Endothelial cell (in vitro differentiated cells): ENCODE measurements around the gene NOVA2. TPM values are rescaled to one million over a fixed set of nuclear protein-coding genes. Genes with fewer than 3 reads are reported as not detected.
"Not testable (repeated sequence)": the region's sequence is repeated elsewhere in the genome, so short reads cannot be mapped to it uniquely, and the experiment has no call there.

ENCODE experiments used
- DNase-seq: peaks from one replicate; pipeline ENCODE4 v3.0.0; 2021; ENCODE audit warnings: low spot score
- H3K27ac Mint-ChIP-seq: one replicate; pipeline ENCODE4 v1.8.0; 2021; ENCODE audit warnings: mixed read lengths, inconsistent platforms; ENCODE audit not compliant: unreplicated experiment
- H3K27me3 Mint-ChIP-seq: one replicate; pipeline ENCODE4 v1.8.0; 2021; ENCODE audit warnings: mild to moderate bottlenecking, moderate library complexity, mixed read lengths, inconsistent platforms; ENCODE audit not compliant: unreplicated experiment
- H3K36me3 Mint-ChIP-seq: one replicate; pipeline ENCODE4 v1.8.0; 2021; ENCODE audit warnings: mild to moderate bottlenecking, low read depth, mixed read lengths, inconsistent platforms; ENCODE audit not compliant: unreplicated experiment
- H3K4me1 Mint-ChIP-seq: one replicate; pipeline ENCODE4 v1.8.0; 2021; ENCODE audit warnings: mild to moderate bottlenecking, mixed read lengths, inconsistent platforms; ENCODE audit not compliant: unreplicated experiment
- H3K4me3 Mint-ChIP-seq: one replicate; pipeline ENCODE4 v1.8.0; 2021; ENCODE audit warnings: mild to moderate bottlenecking, mixed read lengths, inconsistent platforms; ENCODE audit not compliant: unreplicated experiment
- H3K9me3 Mint-ChIP-seq: one replicate; pipeline ENCODE4 v1.8.0; 2021; ENCODE audit warnings: mixed read lengths, inconsistent platforms; ENCODE audit not compliant: unreplicated experiment
- total RNA-seq: library from RNA; stranded (reverse); fragmentation: NEBNext Ultra II Directional; extraction: Animal tissue kit (Norgen Biotek cat#: 25700); gene quantifications from one replicate; pipeline ENCODE4 v1.2.1, GENCODE V29; 2021; ENCODE audit not compliant: unreplicated experiment
- TF ChIP-seq, protein P1 (sequence below): fragments of 200-600 bp; sonication (generic); IDR thresholded peaks from one replicate; pipeline ENCODE4 v1.5.0; 2021; ENCODE audit warnings: antibody characterized with exemption; ENCODE audit not compliant: unreplicated experiment

The NOVA2 gene
- total RNA-seq, 1 donor from 2014 or later, result 86.0 TPM

DNA sequence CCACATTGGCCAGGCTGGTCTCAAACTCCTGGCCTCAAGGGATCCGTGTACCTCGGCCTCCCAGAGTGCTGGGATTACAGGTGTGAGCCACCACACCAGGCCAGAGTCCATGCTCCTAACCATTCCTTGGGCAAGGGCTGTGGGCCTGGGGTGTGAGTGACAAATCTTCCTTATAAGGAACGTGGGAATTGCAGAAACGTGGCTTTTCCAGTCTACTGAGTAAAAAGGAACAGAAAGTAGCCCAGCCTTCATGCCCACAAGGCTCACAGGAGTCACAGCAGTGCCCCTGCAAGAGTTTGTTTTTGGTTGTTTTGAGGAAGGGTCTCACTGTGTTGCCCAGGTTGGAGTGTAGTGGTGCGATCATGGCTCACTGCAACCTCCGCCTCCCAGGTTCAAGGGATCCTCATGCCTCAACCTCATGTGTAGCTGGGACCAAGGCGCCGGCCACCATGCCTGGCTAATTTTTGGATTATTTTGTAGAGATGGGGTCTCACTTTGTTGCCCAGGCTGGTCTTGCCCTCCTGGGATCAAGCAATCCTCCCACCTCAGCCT, 76.3 kb downstream of the NOVA2 start:
- no peak for DNase-seq
- peaks cover 2% of the 10 kb centered on the region for H3K27me3 Mint-ChIP-seq
- no peaks in the 10 kb centered on the region for H3K9me3 Mint-ChIP-seq
- H3K4me3 Mint-ChIP-seq, result no peak overlapping the region
- peaks cover 12% of the 10 kb centered on the region for H3K4me1 Mint-ChIP-seq
- TF ChIP-seq, protein P1, sequence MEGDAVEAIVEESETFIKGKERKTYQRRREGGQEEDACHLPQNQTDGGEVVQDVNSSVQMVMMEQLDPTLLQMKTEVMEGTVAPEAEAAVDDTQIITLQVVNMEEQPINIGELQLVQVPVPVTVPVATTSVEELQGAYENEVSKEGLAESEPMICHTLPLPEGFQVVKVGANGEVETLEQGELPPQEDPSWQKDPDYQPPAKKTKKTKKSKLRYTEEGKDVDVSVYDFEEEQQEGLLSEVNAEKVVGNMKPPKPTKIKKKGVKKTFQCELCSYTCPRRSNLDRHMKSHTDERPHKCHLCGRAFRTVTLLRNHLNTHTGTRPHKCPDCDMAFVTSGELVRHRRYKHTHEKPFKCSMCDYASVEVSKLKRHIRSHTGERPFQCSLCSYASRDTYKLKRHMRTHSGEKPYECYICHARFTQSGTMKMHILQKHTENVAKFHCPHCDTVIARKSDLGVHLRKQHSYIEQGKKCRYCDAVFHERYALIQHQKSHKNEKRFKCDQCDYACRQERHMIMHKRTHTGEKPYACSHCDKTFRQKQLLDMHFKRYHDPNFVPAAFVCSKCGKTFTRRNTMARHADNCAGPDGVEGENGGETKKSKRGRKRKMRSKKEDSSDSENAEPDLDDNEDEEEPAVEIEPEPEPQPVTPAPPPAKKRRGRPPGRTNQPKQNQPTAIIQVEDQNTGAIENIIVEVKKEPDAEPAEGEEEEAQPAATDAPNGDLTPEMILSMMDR, result no peak
- H3K36me3 Mint-ChIP-seq, result peaks cover 35% of the 10 kb centered on the region
- H3K27ac Mint-ChIP-seq, result no peak overlapping the region

DNA sequence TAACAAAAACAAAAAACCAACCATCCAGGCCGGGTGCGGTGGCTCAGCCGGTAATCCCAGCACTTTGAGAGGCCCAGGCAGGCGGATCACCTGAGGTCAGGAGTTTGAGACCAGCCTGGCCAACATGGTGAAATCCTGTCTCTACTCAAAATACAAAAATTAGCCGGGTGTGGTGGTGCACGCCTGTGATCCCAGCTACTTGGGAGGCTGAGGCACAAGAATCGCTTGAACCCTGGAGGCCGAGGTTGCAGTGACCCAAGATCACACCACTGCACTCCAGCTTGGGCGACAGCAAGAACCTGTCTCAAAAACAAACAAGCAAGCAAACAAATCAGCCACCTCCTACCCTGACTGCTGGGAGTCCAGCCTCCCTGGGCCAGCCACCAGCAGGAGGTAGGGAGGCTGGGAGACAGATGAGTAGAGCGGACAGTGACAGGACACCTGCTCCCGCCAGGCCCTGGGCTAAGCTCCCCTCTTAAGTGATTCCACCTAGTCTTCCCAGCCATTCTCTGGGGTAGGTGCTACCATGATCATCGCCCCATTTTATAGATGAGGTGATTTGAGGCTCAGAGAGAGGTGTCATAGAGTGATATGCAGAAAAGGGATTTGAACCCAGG, 77.6 kb downstream of the NOVA2 start:
- not testable (repeated sequence) for H3K4me3 Mint-ChIP-seq

DNA sequence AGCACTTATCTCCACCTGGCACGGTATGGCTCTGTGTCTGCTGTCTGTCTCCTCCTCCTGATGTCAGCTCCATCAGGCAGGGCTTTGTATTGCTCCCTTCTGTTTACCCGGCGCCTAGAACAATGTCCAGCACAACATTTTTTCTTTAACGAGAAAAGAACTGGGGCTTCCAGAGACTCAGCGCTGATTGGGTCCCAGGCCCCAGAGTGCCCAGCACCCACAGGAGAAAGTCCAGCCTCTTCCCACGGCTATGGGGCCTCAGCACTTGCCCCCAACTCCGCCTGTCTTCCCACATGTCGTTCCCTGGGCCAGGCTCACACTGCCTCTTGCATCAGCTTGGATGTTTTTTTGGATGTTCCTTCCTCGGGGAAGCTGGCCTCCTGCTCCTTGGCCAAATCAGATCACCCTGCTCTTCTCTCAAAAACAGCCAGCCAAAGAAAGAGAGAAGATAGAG, 78.1 kb downstream of the NOVA2 start:
- H3K27me3 Mint-ChIP-seq, result no peaks in the 10 kb centered on the region
- peaks cover 32% of the 10 kb centered on the region for H3K36me3 Mint-ChIP-seq
- no peak overlapping the region for H3K27ac Mint-ChIP-seq
- H3K4me3 Mint-ChIP-seq, result no peak overlapping the region
- TF ChIP-seq, protein P1, result no peak
- H3K9me3 Mint-ChIP-seq, result no peaks in the 10 kb centered on the region
- H3K4me1 Mint-ChIP-seq, result peaks cover 2% of the 10 kb centered on the region
- no peak for DNase-seq

More for the DNA sequence above, 77.6 kb downstream of the NOVA2 start:
- not testable (repeated sequence) for DNase-seq, H3K27ac Mint-ChIP-seq, H3K4me1 Mint-ChIP-seq, H3K9me3 Mint-ChIP-seq, H3K27me3 Mint-ChIP-seq
- H3K36me3 Mint-ChIP-seq, result peaks cover 35% of the 10 kb centered on the region

DNA sequence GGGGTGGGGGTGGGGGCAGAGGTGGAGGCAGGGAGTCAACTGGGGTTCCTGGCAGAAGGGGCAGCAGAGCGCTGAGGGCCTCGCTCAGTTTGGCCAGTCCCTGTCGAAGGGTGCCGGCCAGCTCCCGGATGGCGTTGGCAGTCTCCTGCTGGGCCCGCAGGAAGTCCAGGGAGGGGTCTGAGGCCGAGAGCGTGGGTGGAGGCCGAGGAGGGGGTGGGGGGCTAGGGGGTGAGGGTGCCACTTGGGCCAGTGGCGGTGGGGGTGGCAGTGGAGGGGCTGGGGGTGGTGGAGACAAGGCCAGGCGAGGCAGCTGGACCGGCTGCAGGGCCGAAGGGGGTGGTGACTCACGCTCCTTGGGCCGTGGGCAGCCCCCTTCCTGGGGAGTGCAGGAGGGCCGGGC, 82.8 kb downstream of the NOVA2 start:
- DNase-seq, result no peak
- Mint-ChIP-seq H3K4me1 (peaks cover 3% of the 10 kb centered on the region), H3K36me3 (peaks cover 14% of the 10 kb centered on the region), H3K9me3 (no peaks in the 10 kb centered on the region), H3K27ac (no peak overlapping the region), H3K27me3 (peaks cover 15% of the 10 kb centered on the region), H3K4me3 (no peak overlapping the region)
- TF ChIP-seq, protein P1, result no peak

DNA sequence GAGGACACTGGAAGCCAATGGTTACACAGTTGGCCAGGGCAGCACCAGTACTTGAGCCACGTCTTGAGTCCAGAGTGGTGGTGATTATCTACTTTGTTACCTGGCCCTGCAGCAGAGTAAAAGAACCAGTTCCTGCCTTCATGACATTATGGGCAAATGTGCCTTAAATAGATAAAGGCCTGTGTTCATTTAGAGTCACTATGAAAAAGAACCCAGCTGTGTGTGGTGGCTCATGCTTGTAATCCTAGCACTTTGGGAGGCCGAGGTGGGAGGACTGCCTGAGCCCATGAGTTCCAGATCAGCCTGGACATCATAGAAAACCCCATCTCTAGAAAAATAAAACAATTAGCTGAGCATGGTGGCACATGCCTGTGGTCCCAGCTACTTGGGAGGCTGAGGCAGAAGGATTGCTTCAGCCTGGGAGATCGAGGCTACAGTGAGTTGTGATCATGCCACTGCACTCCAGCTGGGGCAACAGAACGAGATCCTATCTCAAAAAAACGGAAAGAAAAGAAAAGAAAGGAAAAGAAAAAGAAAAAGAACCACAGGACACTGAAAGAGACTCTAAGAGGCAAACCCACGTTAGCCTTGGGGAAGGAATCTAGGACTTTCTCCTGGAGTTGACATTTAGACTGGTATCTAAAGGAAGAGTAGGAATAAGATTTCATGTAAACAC, 84.3 kb downstream of the NOVA2 start:
- H3K4me1 Mint-ChIP-seq, result peaks cover 3% of the 10 kb centered on the region
- H3K36me3 Mint-ChIP-seq, result peaks cover 4% of the 10 kb centered on the region
- H3K4me3 Mint-ChIP-seq, result peak overlapping the region; percentile 56
- no peak for DNase-seq
- H3K27ac Mint-ChIP-seq, result peak overlapping the region; percentile 64
- TF ChIP-seq, protein P1, result no peak
- peaks cover 15% of the 10 kb centered on the region for H3K27me3 Mint-ChIP-seq
- no peaks in the 10 kb centered on the region for H3K9me3 Mint-ChIP-seq
